GM19452 (cell line): ENCODE measurements around the gene FOXG1.

Experiments used
- ATAC-seq: cut with Tn5 transposase; IDR thresholded peaks from one replicate; pipeline ENCODE4 v1.9.1; 2021; ENCODE audit not compliant: unreplicated experiment

The FOXG1 gene

DNA sequence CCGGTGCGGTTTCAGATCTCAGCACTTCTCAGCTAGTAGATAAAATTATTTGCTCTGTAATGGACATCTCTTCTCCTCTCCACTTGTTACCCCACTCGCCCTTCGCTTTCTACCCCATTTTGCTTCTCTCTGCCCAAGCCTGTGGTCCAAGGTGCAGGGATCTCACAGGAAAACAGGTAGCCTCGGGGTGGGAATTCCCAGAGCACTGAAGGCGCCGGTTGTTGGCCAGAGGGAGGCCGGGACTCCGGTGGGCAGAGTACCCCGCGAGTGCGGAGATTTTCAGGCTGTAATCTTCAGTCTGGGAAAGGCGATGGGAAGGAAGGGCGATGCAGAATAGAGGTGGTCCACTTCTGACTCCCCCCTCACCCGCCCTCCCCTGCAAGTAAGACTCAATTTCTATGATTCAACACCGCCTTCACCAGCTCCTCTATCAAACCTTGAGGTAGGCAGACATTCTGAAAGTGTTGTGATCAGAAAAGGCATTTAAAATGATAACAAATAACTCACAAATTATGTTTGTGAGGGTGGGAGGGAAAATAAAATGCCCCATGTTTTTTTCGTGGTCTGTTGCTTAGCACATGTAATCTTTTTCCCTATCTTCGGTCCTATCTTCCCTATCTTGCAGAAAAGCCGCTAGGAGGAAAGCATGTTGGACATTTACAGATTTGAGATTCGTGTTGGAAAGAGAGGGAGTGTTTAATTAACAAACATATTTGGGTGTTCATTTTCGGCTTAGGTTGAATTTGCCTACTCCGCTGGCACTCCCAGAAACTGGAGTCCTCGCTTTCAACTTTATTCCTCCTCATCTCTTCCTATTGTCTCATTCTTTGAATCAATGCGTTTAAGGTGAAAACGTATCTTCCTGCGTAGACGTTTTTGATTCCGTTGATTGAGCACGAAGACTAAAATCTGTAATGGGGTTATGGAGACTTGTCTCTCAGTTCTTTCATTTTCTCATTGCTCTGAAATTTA lies 8.5 kb downstream of the FOXG1 start:
- ATAC-seq: no peak

DNA sequence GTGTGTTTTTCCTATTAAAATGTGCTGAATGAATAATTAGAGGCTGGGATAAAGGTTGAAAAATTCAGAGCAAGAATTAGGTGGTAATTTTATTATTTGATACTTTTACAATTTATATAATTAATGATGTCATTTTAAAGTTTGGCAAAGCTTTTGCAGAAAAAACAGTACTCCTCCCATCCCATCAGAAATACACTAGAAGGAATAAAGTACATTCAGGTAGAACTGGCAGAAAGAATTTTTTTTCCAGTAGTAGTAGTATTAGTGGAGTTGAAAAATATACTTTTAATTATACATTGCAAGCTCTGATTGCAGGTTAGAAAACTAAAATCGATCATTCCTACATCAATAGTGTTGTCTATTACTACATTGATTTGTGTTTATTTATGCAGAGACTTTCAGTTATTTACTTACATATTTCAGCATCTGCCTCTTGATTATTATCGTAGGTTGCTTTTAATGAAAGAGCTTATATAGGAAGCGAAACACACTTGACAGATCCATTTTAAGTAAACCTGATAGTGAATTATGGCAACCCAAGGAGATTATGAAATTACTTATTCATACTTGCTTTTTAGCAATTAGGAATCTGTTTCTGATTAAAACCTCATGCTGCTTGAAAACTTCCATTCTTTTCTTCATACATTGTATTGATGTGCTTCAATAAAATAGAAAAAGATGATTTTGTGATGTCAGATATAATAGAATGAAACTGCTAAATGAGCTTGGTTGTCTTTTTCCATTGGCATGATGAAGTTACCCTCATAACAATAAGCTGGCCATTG lies 10.1 kb downstream of the FOXG1 start:
- ATAC-seq: no peak

DNA sequence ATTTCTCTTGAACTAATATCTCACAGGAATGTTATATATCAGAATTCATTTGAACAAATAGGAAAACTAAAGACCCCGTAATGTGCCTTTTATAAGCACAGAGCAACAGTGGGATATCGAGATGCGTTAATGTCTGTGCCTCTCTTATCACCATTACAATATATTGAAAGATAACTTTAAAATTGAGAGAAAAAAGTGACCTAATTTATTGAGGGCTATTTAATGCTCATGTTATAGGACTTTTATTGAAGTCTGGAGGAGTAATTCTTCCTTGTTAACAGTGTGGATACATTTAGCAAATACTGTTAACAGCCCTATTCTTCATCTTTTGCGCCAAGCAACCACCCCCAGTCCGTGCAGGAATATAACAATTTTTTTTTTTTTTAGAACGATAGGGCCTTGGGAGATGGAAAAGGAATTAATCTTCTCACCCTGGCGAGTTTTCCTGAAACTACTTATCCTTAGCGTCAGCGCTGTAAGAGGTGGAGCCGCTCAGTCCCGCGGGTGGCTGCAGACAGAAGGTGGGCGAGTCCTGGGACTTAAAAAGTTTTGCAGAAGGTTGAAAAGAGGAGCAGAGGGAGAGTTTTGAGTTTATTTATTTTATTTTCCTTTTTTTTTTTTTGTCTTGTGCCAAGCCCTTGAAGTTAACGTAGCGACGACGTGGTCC lies 11.0 kb downstream of the FOXG1 start:
- no peak for ATAC-seq

DNA sequence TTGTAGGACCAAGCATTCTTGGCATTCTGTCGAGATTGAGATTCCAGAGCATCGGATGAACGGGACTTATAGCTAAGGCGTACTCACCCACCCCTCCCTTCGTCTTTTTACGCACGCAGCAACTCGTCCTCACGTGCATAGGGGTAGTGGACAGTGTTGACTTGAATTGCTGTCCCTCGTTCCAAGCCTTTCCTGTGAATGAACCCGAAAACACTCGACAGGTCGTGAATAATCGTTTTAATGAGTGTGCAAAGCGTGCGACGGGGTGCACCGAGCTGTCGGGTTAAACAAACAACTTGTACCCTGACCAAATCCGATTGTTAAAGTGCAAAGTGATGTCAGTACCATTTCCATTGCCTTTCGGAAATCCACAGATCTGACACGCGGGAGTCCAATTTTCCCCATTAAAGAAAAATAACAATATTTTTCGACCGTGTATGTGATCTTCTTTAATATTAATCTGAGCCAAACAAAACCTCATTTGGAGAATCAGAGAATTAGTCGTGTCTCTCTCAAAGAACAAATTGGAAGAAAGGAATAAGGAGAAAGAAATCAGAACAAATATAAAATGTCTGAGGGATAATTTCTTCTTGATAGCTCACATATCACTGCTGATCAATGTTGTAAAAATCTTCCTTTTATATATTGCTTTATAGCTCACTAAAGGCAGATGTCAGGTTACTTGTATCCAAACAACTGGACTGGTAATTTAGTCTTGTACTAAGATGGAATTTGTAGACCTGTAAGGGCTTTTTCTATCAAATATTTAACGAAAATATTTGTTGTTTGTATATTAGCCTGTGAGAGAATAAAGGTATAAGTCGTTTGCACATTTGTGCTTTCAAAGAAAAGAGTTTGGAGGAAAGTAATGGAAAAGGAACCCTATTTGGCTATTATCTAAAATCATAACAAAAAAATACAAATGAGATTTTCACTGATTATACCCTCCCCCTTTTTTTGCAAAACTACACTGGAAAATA lies 11.8 kb downstream of the FOXG1 start:
- ATAC-seq: no peak

DNA sequence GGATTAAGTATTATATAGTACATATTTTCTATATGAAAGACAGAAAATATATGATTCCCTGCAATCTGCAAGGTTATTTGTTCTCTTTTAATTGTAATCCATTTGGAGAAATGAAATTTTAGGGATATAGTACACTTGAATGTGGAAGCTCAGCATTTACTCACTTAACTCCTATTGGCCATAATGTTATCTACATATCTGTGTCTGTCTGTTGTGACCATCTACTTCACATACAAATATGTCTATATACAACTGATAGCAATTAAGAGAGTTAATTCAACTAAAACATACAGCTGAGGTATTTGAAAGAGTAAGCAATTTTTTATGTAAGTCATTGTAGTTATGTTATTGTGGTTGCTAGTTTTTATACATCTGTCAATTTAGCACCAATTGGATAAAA lies 12.9 kb downstream of the FOXG1 start:
- no peak for ATAC-seq

DNA sequence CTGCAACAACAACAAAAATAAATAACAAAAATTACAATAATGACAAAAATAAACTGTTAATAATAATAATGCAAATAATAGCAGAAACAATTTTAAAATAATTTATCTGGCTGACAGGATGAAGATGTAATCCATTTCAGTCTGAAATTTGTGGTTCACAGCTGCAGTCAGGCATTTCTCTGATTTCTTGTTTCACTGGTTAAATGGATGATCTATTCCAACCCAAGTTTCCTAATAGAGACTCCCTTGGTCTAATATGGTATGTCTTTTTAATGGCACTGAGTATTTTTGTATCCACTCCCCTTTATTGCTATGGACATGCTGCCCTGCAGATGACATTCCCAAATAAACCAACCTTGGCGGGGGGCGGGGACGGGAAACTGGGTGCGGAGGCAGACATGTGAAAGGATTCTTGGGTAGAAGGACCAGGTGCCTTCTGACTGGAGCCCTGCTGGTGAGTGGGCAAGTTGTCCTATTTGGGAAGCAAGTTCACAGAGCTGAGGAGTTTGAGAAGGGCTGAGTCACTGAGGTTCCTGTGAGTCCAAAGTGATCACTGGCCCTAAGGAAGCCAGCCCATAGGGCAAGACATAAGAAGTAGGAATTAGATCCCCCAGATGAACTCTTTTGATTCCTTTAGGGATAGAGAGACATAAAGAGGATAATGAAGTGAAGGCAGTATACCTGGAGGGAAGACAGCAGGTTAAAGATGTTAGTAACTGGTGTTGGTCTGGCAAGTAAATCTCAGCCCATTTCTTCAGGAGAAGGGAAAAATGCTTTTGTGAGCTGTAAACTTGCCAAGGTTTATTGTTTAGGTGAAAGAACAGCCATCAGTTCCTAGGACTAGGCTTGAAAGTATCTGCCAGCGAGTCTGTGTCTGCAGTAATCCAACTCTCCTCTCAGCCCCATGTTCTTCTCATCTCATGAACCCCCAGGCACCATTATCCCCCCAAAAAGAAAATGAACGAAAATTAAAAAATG lies 14.5 kb downstream of the FOXG1 start:
- ATAC-seq: no peak

DNA sequence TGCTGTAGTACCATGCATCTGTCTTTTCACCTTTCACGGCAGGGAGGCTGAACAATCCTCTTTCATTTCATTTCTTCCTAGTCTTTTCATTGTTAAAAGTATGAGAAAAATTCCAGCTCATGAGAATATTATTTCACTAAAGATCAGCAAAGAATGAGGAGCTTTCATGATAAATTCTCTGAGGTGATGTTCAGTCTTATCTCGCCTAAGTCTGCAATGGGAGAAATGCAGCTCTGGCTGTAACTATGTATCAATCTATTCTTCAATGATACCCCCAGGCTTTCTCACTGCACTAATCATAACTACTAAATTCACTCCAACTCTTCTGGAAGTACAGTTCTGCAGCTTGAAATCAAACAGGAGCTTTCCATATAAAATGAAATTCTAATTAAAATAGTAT lies 15.7 kb downstream of the FOXG1 start:
- ATAC-seq: no peak

DNA sequence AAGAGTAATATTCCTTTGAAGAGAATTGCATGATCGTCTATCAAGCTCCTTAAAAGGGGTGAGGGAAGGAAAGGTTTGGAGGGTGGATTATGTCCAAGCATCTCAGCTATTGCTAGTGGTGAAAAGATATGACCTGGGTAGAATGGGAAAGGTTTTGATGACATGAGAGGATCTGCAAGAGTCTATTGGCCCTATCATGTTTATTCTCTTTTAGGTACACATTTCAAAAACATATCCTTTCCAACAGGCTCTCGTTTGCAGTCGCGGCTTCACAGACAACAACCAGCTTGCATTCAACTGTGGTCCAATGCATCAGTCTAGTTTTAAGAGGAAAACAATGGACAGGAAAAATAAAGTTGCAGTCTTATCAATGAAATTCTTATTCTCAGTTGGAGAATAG lies 17.1 kb downstream of the FOXG1 start:
- ATAC-seq: no peak

DNA sequence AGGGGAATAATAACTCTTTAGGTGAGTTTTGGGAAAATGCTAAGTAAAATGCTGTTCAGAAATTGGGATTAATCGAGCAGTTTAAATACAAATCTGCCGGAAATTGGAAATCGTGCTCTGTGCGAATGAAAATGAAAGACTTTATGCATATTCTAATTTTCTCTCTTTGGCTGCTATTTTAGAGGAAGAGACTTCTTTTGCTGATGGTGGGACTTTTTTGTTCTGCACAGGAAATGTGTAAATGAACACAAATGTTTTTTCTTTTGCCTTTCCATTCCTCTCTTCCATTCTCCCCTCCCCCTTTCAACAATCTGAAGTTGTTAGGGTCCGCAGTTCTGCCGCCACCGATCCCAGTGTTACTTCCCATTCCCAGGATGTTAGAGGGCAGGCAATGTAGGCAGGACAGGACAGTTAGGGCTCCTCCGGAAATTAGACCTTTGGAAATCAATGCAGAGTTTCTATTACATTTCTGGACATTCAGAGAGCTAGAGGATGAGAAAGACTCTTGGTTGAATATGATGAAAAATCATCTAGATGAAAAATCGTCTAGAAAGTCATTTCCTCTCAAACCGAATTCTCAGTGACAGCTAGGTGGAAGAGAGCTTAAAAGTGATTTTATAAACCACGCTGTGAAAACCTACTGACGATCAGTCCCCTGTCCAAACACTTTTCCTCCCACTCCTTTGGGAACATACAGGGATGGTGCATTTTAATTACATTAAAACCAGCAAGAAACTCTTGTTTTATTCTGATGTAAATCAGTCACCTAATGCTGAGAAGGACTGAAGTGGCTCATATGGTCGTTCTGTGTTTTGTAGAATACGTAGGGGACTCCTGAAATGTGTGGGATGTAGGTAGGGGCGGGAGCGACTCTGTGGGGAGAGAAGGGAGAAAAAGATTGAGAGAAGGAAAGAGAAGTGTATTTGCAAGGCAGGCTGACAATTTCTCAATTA lies 17.8 kb downstream of the FOXG1 start:
- ATAC-seq: no peak

DNA sequence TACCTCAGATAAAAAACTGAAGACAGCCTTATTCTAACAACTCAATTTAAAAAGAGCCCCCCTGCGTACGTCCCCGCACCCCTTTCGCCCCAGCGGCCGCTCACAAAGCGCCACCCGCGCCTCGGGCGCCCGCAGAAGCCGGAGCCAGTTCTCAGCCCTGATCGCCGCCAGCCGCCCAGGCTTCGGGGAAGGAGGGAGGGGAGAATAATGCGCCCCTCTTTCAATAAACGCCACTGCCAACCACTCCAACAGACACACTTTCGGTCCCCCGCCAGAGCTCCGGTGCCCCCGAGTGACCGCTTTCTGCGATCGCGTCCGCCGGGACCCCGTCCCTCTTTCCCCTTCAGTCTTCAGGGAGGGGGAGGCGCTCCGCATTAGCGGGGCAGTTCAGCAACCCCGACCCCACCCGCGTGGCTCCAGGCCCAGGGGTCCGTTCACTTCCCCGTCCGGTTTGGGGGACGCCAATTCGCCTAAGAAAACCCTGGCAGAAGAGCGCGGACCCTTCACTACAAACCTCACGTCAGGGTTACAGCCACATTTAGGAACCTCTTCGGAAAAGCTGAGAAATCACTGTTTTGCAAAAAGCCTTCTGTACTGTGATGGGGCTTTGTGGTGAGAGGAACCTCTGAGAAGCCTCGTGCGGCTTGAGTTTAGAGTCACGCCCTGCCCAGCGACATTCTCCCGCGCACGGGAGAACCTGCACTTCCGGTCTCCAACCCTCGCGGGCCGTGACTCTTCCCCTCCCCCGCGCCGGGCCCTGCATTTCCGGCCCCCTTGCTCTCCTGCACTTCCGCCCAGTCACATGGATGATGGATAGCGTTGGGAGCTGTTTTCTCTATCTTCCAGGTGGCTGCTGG lies 18.7 kb downstream of the FOXG1 start:
- ATAC-seq: no peak

DNA sequence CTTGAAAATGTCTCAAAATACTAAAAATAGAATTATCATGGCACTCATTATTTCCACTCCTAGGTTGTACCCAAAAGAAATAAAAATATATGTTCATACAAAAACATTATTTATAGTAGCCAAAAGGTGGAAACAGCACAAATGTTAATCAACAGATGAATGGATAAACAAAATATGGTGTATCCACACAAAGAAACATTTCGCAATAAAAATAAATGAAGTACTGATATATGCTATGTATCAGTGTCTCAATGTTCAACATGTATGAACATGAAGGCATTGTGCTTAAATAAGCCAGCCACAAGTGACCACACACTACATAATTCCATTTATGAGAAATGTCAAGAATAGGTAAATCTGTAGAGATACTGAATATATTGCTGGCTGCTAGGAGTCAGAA lies 40.9 kb downstream of the FOXG1 start:
- no peak for ATAC-seq

DNA sequence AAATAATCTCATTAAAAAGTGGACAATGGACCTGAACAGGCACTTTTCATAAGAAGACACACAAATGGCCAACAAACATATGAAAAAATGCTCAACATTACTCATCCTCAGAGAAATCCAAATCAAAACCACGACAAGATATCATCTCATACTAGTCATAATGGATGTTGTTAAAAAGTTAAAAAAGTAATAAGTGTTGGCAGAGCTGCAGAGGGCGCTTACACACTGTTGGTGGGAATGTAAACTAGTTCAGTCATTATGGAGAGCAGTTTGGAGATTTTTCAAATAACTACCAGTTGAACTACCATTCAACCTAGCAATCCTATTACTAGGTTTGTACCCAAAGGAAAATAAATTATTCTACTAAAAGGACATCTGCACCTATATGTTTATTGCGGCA lies 47.2 kb downstream of the FOXG1 start:
- no peak for ATAC-seq
